GM18511 (cell line): ENCODE data around the gene TIMM21.

ENCODE experiments used
- ATAC-seq: cut with Tn5 transposase; IDR thresholded peaks from one replicate; pipeline ENCODE4 v1.9.1; 2021; ENCODE audit warnings: mild to moderate bottlenecking, moderate library complexity; ENCODE audit not compliant: unreplicated experiment

The TIMM21 gene

GRCh38 chr18:74186661-74187060 lies 38.3 kb downstream of the TIMM21 start:
- ATAC-seq, result no peak

DNA sequence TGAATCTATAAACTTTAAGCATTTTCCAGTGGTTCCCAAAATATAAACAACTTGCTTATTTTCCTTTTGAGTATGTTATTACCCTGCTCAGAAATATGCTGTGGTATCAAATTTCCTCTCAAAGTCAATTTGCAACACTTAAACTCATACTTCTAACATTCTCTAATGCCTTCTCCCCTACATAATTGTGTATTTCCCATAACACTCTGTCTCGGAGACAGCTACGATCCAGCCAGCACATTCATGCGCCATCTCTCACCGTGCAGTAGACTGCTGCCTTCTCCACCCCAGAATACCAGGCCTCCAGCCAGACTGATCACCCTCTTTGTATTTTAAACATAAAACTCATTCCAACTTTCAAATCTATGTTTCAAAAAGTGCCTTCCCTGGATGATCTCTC lies 41.8 kb downstream of the TIMM21 start:
- ATAC-seq, result no peak

- no peak for ATAC-seq
Measured at GRCh38 chr18:74191577-74191976, 43.3 kb downstream of the TIMM21 start.

DNA sequence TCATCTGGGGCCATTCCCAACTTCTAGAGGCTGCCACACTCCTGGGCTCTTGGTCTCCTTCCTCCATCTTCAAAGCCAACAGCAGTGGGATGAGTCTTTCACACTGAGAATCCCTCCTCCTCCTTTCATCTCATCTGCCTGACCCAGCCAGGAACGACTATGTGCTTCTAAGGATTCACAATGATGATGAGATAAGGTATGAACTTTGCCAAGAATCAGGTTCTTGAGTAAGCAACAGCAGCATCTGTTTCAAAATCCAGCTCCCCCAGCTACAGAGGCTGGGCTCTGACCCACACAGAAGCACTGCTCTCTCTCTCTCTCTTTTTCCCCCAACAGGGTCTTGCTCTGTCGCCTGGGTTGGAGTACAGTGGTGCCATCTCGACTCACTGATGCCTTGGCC lies 46.4 kb downstream of the TIMM21 start:
- no peak for ATAC-seq

- ATAC-seq, result peak; percentile 95
Measured at GRCh38 chr18:74196220-74197119, 48.1 kb downstream of the TIMM21 start.

GRCh38 chr18:74197705-74198341 lies 49.5 kb downstream of the TIMM21 start:
- no peak for ATAC-seq

DNA sequence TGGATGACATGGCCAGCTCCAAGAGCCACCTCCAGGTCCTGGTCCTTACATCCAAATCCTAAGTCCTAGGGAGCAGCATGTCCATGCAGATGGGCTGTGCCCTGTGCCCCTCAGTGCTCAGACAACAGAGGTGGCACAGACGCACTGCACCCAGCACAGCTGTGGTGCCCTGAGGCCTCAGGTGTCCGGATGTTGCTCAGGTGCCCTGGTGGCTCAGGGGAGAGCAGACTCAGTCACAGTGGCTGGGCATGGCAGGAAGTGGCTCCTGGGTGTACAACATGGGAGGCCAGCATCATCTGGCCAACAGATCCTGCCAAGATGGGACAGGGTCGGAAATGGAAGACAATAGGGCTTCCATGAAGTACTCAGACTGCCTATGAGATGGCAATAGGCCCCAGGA lies 50.1 kb downstream of the TIMM21 start:
- no peak for ATAC-seq

DNA sequence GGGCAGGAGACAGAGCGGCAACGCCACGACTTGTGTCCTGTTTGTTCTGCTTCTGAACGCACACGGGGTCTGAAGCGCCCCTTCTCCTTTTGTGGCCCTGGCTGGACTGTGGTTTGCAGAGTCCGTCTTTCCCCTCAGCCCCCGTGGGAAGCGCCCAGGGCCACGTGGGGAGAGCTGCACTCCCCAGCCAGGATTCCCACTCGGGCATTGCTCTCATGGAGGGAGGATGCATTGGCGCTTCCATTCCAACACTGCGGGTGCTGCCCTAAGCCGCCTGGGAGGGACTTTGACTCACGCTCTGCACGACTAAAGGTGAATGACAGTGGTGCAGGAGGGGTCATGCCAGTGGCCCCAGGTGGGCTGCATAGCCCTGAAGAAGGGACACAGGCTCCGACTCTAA lies 52.5 kb downstream of the TIMM21 start:
- ATAC-seq, result no peak

- ATAC-seq, result no peak
Measured at GRCh38 chr18:74203811-74204210, 55.5 kb downstream of the TIMM21 start.

DNA sequence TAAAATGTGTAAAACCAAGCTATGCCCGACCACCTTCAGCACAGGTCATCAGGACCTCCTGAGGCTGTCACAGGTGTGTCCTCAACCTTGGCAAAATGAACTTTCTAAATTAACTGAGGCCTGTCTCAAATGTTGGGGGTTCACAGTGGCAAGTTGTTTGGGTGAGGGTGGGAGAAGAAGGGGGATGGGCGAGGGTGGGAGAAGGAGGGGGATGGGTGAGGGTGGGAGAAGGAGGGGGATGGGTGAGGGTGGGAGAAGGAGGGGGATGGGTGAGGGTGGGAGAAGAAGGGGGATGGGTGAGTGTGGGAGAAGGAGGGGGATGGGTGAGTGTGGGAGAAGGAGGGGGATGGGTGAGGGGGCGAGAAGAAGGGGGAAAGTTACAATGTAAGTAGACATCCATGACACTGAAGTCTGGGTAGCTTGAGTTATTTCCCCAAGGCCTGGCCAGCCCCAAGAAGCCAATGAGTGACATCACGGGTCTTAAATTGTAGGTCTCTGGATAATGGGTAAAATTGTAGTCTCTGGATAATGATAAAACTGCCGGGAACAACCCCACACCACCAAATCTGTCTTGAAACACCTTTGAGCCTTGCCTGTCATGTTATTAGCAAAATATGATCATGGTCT lies 56.3 kb downstream of the TIMM21 start:
- ATAC-seq, result no peak
